ENCODE results near the gene TULP3. TPM values are rescaled to one million over a fixed set of nuclear protein-coding genes. Genes with fewer than 3 reads are reported as not detected.
A peak's percentile ranks its signal among the peaks of the same experiment; 100 is the strongest.

The TULP3 gene
- total and polyA plus RNA-seq, 2 of the 8 experiments (the other 6 are each of a cell fraction or from before 2014, with no cell fraction given), result 18.4 to 21.2 TPM

- peaks cover 13 to 49% of the 10 kb centered on the region in 2 experiments for H3K79me2 ChIP-seq (ENCODE audit: control insufficient read depth in 1 of 2, insufficient read depth in 2 of 2, low read length in 2 of 2)
- POLR2A ChIA-PET (ENCODE audit: partially characterized antibody), result interaction anchor here (0.7 to 6.1 kb wide), 19 partner anchors 12 to 272 kb away, joined by 3 to 37 read pairs (median 4); partner anchors contain the start of gene ITFG2
- H3K36me3 ChIP-seq (ENCODE audit: control insufficient read depth in 2 of 4, insufficient read depth in 4 of 4, low read length in 3 of 4), result no peaks in the 10 kb centered on the region
- peaks cover 3 to 11% of the 10 kb centered on the region in 2 experiments for H4K20me1 ChIP-seq (replicated peaks in 1 of 2; ENCODE audit: control insufficient read depth in 1 of 2, insufficient read depth in 2 of 2, low read length in 2 of 2)
- peak overlapping the region; percentile 54 for H4K5ac ChIP-seq (ENCODE audit: insufficient read length, low read depth, low read length)
- CTCF ChIA-PET (ENCODE audit: partially characterized antibody), result interaction anchor here (1.0 to 1.8 kb wide), 4 partner anchors 13 to 44 kb away, joined by 3 to 6 read pairs (median 5); no protein-coding TSS in a partner anchor
- H3K4me1 ChIP-seq (replicated peaks in 1 of 4; ENCODE audit: control insufficient read depth in 3 of 4, insufficient read depth in 4 of 4, low read length in 3 of 4), result peaks cover 11 to 38% (median 21%) of the 10 kb centered on the region in 4 experiments
- peaks cover 6% of the 10 kb centered on the region; the same call in 1 of the 2 replicates for H3K79me1 ChIP-seq (ENCODE audit: low read depth, low read length)
- peak overlapping the region; percentile 82; the same call in 1 of the 2 replicates for H3K27ac ChIP-seq (ENCODE audit: low read depth, low read length)
- DNase-seq (ENCODE audit: low read depth in 1 of 2, low spot score in 2 of 2) (peak in 1 of 2 experiments; percentile 73), FAIRE-seq (no peak)
- WGBS, 2 experiments (ENCODE audit: extremely low coverage in 1 of 2, insufficient coverage in 1 of 2, insufficient read length in 1 of 2, insufficient replicate concordance in 2 of 2, low coverage in 1 of 2, low lambda C conversion rate in 2 of 2, missing lambda C conversion rate in 1 of 2), result 1% methylated on average over 84 of the region's 104 CpGs; no CpG with 5 or more reads in 1 of the 2 experiments
- H2BK120ac ChIP-seq (replicated peaks; ENCODE audit: low read depth, low read length), result no peak overlapping the region
- H4K8ac ChIP-seq (ENCODE audit: extremely low read depth, insufficient read depth, low read length), result peak overlapping the region; percentile 88
- no peak overlapping the region for H2BK20ac ChIP-seq (ENCODE audit: low read length)
- H3K18ac ChIP-seq (ENCODE audit: extremely low read depth, low read length), result peak overlapping the region; percentile 97
- H3K23ac ChIP-seq (ENCODE audit: insufficient read length), result no peak overlapping the region
- H3K56ac ChIP-seq (replicated peaks; ENCODE audit: insufficient read length, low read depth, low read length), result peak overlapping the region; percentile 78
- peak overlapping the region; percentile 96 for H2BK5ac ChIP-seq (ENCODE audit: low read depth, low read length)
- H3K14ac ChIP-seq (ENCODE audit: insufficient read length), result no peak overlapping the region
- peak overlapping the region; percentile 87 for H3K4ac ChIP-seq (replicated peaks; ENCODE audit: insufficient read length, low read depth, low read length)
- H3K4me2 ChIP-seq (ENCODE audit: insufficient read depth in 1 of 2, low read depth in 2 of 2, low read length in 2 of 2), result peak overlapping the region; percentile 97 to 99
- peak overlapping the region; percentile 92 for H2BK12ac ChIP-seq (ENCODE audit: low read depth, low read length)
- peak overlapping the region; percentile 55; the same call in 1 of the 2 replicates for H2AK5ac ChIP-seq (ENCODE audit: low read depth, low read length)
- H4K91ac ChIP-seq (replicated peaks; ENCODE audit: insufficient read length, low read length), result peak overlapping the region; percentile 97
- H3K27me3 ChIP-seq (replicated peaks in 1 of 4; ENCODE audit: control insufficient read depth in 3 of 4, extremely low read depth in 1 of 4, insufficient read depth in 3 of 4, low read length in 3 of 4), result peaks cover 0 to 6% (median 3%) of the 10 kb centered on the region in 4 experiments; a peak in 4 of 7 replicates
- H3K9ac ChIP-seq (replicated peaks in 1 of 4; ENCODE audit: extremely low read depth in 1 of 4, low read depth in 3 of 4, low read length in 3 of 4), result peak overlapping the region; percentile 71 to 95 (median 88)
- H3K4me3 ChIP-seq (ENCODE audit: extremely low read depth in 1 of 4, insufficient read depth in 2 of 4, low read depth in 3 of 4, low read length in 4 of 4), result peak overlapping the region; percentile 58 to 87 (median 72)
- H3K23me2 ChIP-seq (ENCODE audit: low read depth, low read length), result peaks cover 27% of the 10 kb centered on the region
- H2BK15ac ChIP-seq (ENCODE audit: low read length), result peak overlapping the region; percentile 46; the same call in 1 of the 2 replicates
- H3K9me3 ChIP-seq (ENCODE audit: insufficient read depth in 2 of 2, low read depth in 1 of 2, low read length in 1 of 2), result no peaks in the 10 kb centered on the region
- H2AFZ ChIP-seq (ENCODE audit: low read length), result no peak overlapping the region
- no peak for TF ChIP-seq SIX5 (IDR thresholded peaks at IDR 0.05; ENCODE audit: low read depth, low read length)
- peak; percentile 33 for TF ChIP-seq EZH2 (IDR thresholded peaks at IDR 0.05; ENCODE audit: low read depth, low read length, severe bottlenecking)
- 0 out of 2 replicates have a peak, but pooled peaks have one; percentile 10 for TF ChIP-seq SUZ12 (IDR thresholded peaks at IDR 0.05; ENCODE audit: low read length)
- no peak for TF ChIP-seq CTCF (IDR thresholded peaks at IDR 0.05; ENCODE audit: control extremely low read depth in 1 of 3, insufficient read depth in 1 of 3, low read depth in 1 of 3, low read length in 3 of 3)
- no peak for TF ChIP-seq KDM1A (IDR thresholded peaks at IDR 0.05; ENCODE audit: borderline replicate concordance, low read length)
- TF ChIP-seq SP2 (IDR thresholded peaks at IDR 0.05; ENCODE audit: low read length), result no peak
- TF ChIP-seq E2F6 (IDR thresholded peaks at IDR 0.05), result peak; percentile 89
Observed at GRCh38 chr12:2959505-2960389, 69.1 kb downstream of the TULP3 start.
